ENCODE results near the gene TRDMT1.

TRDMT1 gene

DNA sequence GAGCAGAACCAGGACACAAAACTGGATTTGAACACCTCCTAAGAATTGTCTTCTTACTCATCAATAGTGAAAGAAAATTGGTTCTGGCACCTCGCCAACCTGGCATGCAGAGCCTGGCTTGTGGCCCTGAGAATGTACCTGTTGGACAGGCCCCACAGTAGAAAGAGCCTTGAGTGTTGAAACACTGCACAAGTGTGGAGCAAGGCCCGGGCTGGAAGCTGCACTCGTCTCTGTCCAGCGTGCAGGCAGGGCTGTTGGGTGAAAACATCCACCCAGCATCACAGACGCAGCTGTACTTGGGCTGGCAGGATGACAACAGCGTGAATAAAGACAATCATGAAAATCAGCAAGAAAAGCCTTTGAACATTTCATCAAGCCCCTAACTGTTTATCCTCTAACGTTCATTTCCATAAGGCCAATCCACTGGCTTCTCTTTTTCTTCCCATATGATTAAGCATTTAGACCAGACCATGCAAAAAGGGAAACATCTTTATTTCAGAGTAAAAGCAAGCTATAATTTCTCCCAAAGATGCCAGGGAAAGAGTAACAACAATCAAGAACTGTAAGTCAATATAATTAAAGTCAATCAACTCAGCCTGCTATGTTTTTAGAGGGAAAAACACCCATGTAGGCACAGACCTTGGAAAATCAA, 87.5 kb downstream of the TRDMT1 start:
- no peaks in the 10 kb centered on the region for H3K79me2 ChIP-seq
- H3K4me2 ChIP-seq (ENCODE audit: low read length), result no peak overlapping the region
- no peak overlapping the region for H3K4me3 ChIP-seq (ENCODE audit: low read depth, low read length)
- no peaks in the 10 kb centered on the region for H3K27me3 ChIP-seq (ENCODE audit: control insufficient read depth, insufficient read depth, low read length)
- no peak overlapping the region for H2AFZ ChIP-seq
- no peaks in the 10 kb centered on the region for H3K9me3 ChIP-seq (ENCODE audit: control insufficient read depth, low read length)
- TF ChIP-seq, protein P1, sequence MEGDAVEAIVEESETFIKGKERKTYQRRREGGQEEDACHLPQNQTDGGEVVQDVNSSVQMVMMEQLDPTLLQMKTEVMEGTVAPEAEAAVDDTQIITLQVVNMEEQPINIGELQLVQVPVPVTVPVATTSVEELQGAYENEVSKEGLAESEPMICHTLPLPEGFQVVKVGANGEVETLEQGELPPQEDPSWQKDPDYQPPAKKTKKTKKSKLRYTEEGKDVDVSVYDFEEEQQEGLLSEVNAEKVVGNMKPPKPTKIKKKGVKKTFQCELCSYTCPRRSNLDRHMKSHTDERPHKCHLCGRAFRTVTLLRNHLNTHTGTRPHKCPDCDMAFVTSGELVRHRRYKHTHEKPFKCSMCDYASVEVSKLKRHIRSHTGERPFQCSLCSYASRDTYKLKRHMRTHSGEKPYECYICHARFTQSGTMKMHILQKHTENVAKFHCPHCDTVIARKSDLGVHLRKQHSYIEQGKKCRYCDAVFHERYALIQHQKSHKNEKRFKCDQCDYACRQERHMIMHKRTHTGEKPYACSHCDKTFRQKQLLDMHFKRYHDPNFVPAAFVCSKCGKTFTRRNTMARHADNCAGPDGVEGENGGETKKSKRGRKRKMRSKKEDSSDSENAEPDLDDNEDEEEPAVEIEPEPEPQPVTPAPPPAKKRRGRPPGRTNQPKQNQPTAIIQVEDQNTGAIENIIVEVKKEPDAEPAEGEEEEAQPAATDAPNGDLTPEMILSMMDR (IDR thresholded peaks at IDR 0.05), result no peak
- H3K36me3 ChIP-seq (ENCODE audit: control insufficient read depth, insufficient read depth, low read length), result no peaks in the 10 kb centered on the region
- H3K9ac ChIP-seq, result no peak overlapping the region
- H3K4me1 ChIP-seq, result no peaks in the 10 kb centered on the region
- no peak overlapping the region for H3K27ac ChIP-seq

DNA sequence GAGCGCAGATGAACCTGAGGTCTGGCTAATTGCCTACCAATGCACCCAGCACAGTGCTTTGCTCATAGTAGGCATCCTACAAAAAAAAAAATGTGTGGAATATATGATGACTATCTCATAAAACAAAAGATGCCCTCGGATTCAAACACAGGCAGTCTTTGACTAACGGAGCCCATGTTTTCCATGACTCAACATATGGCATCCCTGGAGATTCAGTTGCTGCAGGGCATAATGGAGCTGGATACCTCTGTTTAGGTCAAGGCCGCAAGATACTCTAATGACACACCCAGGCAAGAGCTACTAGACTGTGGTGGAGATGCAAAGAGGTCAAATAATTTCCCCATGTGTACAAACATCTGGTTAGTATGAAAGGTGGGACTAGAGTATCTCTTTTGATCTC, 88.1 kb downstream of the TRDMT1 start:
- Histone ChIP-seq H3K27ac (no peak overlapping the region), H3K36me3 (ENCODE audit: control insufficient read depth, insufficient read depth, low read length) (no peaks in the 10 kb centered on the region), H3K4me3 (ENCODE audit: low read depth, low read length) (no peak overlapping the region), H3K79me2 (no peaks in the 10 kb centered on the region), H3K4me2 (ENCODE audit: low read length) (no peak overlapping the region), H3K27me3 (ENCODE audit: control insufficient read depth, insufficient read depth, low read length) (no peaks in the 10 kb centered on the region), H2AFZ (no peak overlapping the region), H3K9me3 (ENCODE audit: control insufficient read depth, low read length) (no peaks in the 10 kb centered on the region), H3K9ac (no peak overlapping the region), H3K4me1 (no peaks in the 10 kb centered on the region)
- TF ChIP-seq, protein P1 (IDR thresholded peaks at IDR 0.05), result no peak

DNA sequence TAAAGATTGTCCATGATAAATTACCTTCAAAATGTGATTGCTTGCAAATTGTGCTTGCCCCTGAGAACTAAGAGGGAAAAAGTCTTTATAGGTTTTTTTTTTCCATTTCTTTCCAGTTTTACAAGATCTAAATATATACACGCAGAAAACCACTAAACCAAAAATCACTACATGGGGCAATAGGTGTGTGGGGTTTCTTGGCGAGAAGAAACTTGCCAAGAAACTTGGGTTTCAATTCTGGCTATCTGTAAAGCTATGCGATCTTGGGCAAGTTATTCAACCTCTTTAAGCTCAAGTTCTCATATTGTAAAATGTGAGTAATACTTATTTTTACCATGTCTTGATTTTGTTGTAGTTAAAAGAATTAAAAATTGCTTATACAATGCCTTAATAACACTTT, 88.9 kb downstream of the TRDMT1 start:
- no peak overlapping the region for H3K4me3 ChIP-seq (ENCODE audit: low read depth, low read length)
- no peak overlapping the region for H3K9ac ChIP-seq
- H3K4me2 ChIP-seq (ENCODE audit: low read length), result no peak overlapping the region
- no peaks in the 10 kb centered on the region for H3K4me1 ChIP-seq
- TF ChIP-seq, protein P1 (IDR thresholded peaks at IDR 0.05), result no peak
- no peak overlapping the region for H3K27ac ChIP-seq
- no peaks in the 10 kb centered on the region for H3K9me3 ChIP-seq (ENCODE audit: control insufficient read depth, low read length)
- H2AFZ ChIP-seq, result no peak overlapping the region
- no peaks in the 10 kb centered on the region for H3K79me2 ChIP-seq
- no peaks in the 10 kb centered on the region for H3K36me3 ChIP-seq (ENCODE audit: control insufficient read depth, insufficient read depth, low read length)
- H3K27me3 ChIP-seq (ENCODE audit: control insufficient read depth, insufficient read depth, low read length), result no peaks in the 10 kb centered on the region

GRCh38 chr10:17109475-17110207, 91.8 kb downstream of the TRDMT1 start:
- Histone ChIP-seq H3K36me3 (ENCODE audit: control insufficient read depth, insufficient read depth, low read length) (no peaks in the 10 kb centered on the region), H2AFZ (no peak overlapping the region), H3K4me2 (ENCODE audit: low read length) (no peak overlapping the region), H3K27ac (no peak overlapping the region), H3K4me3 (ENCODE audit: low read depth, low read length) (no peak overlapping the region), H3K9ac (no peak overlapping the region), H3K9me3 (ENCODE audit: control insufficient read depth, low read length) (no peaks in the 10 kb centered on the region), H3K4me1 (no peaks in the 10 kb centered on the region), H3K27me3 (ENCODE audit: control insufficient read depth, insufficient read depth, low read length) (no peaks in the 10 kb centered on the region), H3K79me2 (no peaks in the 10 kb centered on the region)
- TF ChIP-seq, protein P1 (IDR thresholded peaks at IDR 0.05), result no peak
